Liver (tissue), 3 donors: ENCODE results near the gene NAP1L1.

ENCODE experiments used
- CTCF ChIP-seq: fragments of 150-350 bp; IDR thresholded peaks from 2 replicates; pipeline ENCODE4 v1.5.1; 2017; ENCODE audit warnings: improper control_type of control experiment, low read depth, low read length; ENCODE audit not compliant: missing input control
- JUND ChIP-seq, 2 donors: IDR thresholded peaks; 2 replicates each; pipeline ENCODE4 v1.6.1; 2016; ENCODE audit warnings: antibody characterized with exemption in 2 of 2
- RAD21 ChIP-seq, 2 donors: IDR thresholded peaks; 2 replicates each; pipeline ENCODE4 v1.6.1; 2016; ENCODE audit warnings: antibody characterized with exemption in 2 of 2, mild to moderate bottlenecking in 2 of 2
- TAF1 ChIP-seq: conservative IDR thresholded peaks from 2 replicates; pipeline ENCODE4 v1.6.1; 2016; ENCODE audit warnings: antibody characterized with exemption, mild to moderate bottlenecking
- donor health status: healthy.
- donor health status: healthy.

GRCh38 chr12:76007640-76008039, 76.8 kb downstream of the NAP1L1 start:
- no peak for TF ChIP-seq CTCF
- no peak for TF ChIP-seq RAD21 (IDR thresholded peaks at IDR 0.05)
- TF ChIP-seq TAF1, result no peak
- no peak for TF ChIP-seq JUND (IDR thresholded peaks at IDR 0.05)
